Measurements from ENCODE around the gene H2BW1.
"Not testable (repeated sequence)": the region's sequence is repeated elsewhere in the genome, so short reads cannot be mapped to it uniquely, and the experiment has no call there.

The H2BW1 gene

DNA sequence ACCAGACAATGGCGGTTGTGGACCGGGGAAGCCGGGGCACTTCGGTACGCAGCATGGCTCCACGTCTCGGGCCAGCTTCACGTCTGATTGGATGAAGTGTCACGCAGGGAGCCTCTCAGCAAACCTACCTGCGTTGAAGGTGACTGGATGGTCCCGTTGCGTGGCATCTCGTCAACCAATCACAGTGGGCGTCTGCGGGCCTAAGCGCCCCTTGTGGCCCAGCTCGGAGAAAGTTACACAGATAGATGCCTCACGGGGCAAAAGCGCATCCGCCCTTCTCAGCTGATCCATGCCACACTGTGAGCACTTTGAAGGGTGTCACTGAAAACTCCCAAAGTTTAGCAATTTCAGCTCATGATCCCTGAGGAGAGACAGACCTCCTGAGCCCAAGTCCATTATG is at the start of gene H2BW1:
Gene H2BW1 (minus strand): TSS at position 103 of the 400 bp plus-strand sequence. CDS start 132 bp downstream, outside the sequence.
- ATAC-seq, result no peak

DNA sequence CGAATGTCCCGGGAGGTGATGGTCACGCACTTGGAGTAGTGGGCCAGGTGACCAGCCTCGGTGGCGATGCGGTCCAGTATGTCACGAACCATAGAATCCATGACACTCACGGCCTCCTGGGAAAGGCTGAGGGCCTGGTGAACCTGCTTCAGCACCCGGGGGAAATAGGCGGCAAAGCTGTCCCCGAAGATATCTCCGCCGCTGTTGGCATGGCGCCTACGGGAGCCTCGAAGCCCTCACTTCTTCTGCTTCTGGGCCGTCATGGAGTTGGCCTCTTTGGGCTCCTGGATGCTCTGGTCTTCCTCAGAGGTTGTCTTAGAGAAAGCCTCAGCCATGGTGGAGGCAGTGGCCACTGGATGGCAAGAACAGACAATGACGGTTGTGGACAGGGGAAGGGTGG is 49.1 kb upstream of the H2BW1 start:
- not testable (repeated sequence) for ATAC-seq

DNA sequence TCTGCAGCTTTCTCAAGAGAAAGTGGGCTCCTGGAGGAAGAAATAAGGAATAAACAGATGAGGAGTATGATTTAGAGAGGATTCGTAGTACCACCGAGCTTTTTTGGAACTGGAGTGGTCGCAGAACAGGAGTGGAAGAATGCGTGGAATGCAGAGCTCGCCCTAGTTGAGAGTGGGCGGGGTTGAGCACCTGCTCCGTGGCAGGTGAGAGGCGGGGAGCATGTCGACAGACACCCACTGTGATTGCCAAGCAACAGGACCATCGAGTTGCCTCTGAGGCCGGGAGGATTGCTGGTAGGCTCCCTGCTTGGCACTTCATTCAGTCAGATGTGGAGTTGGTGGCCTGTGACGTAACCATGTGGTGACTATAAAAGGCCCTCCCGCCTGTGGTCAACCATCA is 41.4 kb upstream of the H2BW1 start:
- not testable (repeated sequence) for ATAC-seq

GRCh38 chrX:104047171-104047570 is 33.7 kb upstream of the H2BW1 start:
- ATAC-seq, result no peak

DNA sequence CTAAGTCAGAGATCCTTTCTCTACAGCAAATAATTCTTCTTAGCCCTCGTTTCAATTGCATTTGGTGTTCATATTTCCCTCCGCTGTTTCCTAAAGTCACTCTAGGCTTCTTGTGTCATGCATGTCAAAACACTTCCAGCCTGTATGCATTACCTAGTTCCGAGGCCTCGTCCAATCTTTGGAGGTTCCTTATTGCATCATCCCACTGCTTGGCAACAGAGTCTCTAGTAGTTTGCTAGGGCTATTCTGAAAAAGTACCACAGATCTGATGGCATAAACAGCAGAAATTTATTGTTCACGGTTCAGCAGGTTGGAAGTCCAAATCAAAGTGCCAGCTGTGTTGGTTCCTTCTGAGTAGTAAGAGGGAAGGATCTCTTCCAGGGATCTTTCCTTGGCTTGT is 32.1 kb upstream of the H2BW1 start:
- ATAC-seq, result no peak

DNA sequence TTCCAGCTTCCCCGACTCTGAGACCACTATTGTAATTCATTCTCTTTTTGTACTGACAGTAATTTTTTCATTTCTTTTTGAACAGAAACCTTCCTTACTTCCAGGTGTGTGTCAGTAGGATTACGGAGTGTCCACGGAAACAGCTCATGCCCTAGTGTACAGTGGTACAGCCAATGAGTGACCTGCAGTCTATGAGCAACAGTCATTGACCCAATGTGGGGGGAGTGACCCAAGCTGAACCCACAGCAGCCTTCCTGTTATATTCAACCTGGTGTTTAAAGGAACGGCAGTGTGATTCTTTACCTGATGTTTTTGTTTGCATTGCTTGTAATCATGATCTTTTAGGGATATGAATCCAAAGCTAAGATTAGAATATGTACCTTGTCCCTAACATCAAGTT is 27.5 kb upstream of the H2BW1 start:
- no peak for ATAC-seq

DNA sequence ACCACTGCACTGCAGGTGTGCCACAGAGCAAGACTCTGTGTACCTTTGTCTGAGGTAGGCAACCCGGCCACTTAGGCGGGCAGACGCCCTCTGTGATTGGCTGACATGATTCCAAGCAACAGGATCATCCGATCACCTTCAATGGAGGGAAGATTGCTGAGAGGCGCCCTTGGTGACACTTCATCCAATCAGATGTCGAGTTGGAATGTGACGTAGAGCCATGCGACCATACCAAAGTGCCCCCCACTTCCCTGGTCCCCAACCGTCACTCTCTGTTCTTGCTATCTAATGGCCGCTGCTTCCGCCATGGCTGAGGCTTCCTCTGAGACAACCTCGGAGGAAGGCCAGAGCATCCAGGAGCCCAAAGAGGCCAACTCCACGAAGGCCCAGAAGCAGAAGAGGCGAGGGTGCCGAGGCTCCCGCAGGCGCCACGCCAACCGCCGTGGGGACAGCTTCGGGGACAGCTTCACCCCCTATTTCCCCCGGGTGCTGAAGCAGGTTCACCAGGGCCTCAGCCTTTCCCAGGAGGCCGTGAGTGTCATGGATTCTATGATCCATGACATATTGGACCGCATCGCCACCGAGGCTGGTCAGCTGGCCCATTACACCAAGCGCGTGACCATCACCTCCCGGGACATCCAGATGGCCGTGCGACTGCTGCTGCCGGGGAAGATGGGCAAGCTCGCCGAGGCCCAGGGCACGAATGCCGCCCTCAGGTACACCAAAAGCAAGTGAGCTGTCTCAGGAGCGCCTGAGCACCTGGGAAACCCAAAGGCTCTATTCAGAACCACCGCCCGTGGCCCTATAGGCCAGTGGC is 26.4 kb upstream of the H2BW1 start, which contains the start of gene H2BW2:
Gene H2BW2 (plus strand): TSS at position 268 of the 817 bp plus-strand sequence. CDS start 39 bp downstream, at position 307.
- ATAC-seq, result no peak

DNA sequence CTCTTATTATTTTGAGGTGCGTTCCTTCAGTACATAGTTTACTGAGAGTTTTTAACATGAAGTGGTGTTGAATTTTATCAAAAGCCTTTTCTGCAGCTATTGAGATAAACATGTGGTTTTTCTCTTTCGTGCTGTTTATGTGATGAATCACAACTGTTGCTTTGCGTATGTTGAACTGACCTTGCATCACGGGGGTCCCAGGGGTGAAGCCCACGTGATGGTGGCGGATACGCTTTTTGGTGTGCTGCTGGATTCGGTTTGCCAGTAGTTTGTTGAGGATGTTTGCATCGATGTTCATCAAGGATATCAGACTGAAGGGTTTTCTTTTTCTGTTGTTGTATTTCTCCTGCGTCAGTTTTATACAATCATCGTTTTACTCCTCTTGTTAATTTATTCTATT is 4.6 kb upstream of the H2BW1 start:
- no peak for ATAC-seq

DNA sequence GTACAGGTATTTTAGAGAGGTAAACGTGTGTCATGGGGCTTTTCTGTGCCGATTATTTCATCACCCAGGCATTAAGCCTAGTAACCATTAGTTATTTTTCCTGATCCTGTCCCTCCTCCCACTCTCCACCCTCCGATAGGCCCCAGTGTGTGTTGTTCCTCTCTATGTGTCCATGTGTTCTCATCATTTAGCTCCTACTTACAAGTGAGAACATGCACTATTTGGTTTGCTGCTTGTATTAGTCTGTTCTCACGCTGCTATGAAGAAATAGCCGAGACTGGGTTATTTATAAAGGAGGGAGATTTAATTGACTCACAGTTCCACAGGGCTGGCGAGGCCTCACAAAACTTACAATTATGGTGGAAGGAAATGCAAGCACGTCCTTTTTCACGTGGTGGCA is 2.1 kb upstream of the H2BW1 start:
- not testable (repeated sequence) for ATAC-seq

- ATAC-seq, result no peak
These were observed 350 bp downstream of the H2BW1 start for GRCh38 chrX:104013158-104013557.

- ATAC-seq, result no peak
These were observed 4.7 kb downstream of the H2BW1 start for GRCh38 chrX:104008831-104009230.

DNA sequence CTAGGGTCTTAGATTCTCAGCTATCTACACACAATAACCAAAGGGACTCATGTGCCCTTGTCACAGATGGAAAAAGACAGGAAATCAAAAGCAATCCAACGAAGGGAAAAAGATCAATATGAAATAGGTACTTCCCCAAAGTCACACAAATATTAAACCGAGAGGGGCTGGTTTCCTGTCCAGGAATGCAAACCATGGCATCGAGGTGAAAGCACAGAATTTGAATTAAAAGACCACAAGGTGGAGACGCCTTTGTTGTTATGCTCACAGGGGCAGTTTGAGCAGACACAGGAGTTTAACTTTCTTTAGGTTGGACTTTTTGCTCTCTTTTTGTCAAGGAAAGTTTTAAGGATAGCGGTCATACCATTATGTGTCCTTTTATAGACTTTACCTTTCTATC is 14.3 kb downstream of the H2BW1 start:
- ATAC-seq, result no peak

DNA sequence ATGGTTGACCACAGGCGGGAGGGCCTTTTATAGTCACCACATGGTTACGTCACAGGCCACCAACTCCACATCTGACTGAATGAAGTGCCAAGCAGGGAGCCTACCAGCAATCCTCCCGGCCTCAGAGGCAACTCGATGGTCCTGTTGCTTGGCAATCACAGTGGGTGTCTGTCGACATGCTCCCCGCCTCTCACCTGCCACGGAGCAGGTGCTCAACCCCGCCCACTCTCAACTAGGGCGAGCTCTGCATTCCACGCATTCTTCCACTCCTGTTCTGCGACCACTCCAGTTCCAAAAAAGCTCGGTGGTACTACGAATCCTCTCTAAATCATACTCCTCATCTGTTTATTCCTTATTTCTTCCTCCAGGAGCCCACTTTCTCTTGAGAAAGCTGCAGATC is 30.0 kb downstream of the H2BW1 start:
- not testable (repeated sequence) for ATAC-seq

GRCh38 chrX:103962411-103963278 is 50.9 kb downstream of the H2BW1 start, which contains the start of gene TMSB15B:
TMSB15B (plus strand) TSS chrX:103962627.
- ATAC-seq, result peak; percentile 99
